ENCODE data around the gene OAF. TPM values are rescaled to one million over a fixed set of nuclear protein-coding genes. Genes with fewer than 3 reads are reported as not detected.
A peak's percentile ranks its signal among the peaks of the same experiment; 100 is the strongest.

The OAF gene
- total RNA-seq, 2 donors from 2014 or later = 142 to 152 TPM

DNA sequence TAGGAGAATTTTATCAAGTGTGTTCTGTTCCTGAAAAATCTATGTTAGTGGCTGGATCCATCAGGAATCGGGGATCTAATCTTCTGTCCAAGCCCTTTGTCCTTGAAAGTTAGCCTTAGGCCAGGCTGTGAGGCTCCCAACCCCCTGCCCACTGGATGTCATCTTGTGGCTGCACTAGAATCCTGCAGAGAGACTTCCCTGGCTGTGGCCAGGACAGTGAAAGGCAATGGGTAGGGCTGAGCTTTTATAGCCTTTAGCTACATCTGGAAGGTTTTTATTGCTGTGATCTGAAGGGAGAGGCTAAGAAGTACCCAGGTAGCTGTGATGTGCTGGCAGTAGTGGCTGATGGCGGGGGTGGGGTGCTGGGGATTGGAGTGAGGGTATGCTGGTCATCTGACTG lies 2.1 kb downstream of the OAF start:
- H3K36me3 ChIP-seq = no peaks in the 10 kb centered on the region
- H3K9ac ChIP-seq (ENCODE audit: low read depth in 2 of 2, low read length in 2 of 2) = peak overlapping the region; percentile 61 to 97
- intact Hi-C loops (cut with DNase I) = no loop called here
- peak overlapping the region; percentile 79 for H3K27ac ChIP-seq
- DNase-seq = peak; percentile 85
- no peaks in the 10 kb centered on the region for H3K27me3 ChIP-seq
- H3K4me3 ChIP-seq = peak overlapping the region; percentile 75
- TF ChIP-seq CTCF (IDR thresholded peaks at IDR 0.05) = no peak
- H3K9me3 ChIP-seq = no peaks in the 10 kb centered on the region
- peaks cover 16% of the 10 kb centered on the region for H3K4me1 ChIP-seq

GRCh38 chr11:120214581-120214980 lies 3.7 kb downstream of the OAF start:
- intact Hi-C loops (cut with DNase I) = no loop called here
- Histone ChIP-seq H3K27ac (no peak overlapping the region), H3K4me1 (peaks cover 10% of the 10 kb centered on the region), H3K4me3 (no peak overlapping the region), H3K27me3 (no peaks in the 10 kb centered on the region), H3K9me3 (no peaks in the 10 kb centered on the region), H3K36me3 (no peaks in the 10 kb centered on the region), H3K9ac (ENCODE audit: low read depth in 2 of 2, low read length in 2 of 2) (no peak overlapping the region)
- DNase-seq = no peak
- TF ChIP-seq CTCF (IDR thresholded peaks at IDR 0.05) = no peak

DNA sequence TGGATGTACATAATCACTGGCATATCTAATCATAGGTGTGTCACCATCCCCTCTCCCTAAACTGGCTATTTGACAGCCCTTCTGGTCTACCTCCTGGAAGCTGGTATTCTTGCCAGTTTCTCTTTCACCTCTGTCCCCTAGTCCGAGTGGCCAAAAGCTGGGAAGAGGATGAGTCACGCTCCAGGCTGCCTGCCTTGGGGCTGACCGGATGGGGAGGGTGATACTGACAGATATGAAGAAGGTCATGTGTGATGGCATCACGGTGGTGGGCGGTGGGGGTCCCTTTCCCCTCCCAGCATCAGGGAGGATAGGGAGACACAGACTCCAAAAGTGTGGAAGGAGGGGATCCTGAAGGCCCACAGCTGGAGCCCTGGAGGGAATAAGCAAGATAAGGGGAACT lies 4.8 kb downstream of the OAF start:
- Histone ChIP-seq H3K27me3 (no peaks in the 10 kb centered on the region), H3K4me1 (peaks cover 5% of the 10 kb centered on the region), H3K4me3 (no peak overlapping the region), H3K27ac (no peak overlapping the region), H3K9ac (ENCODE audit: low read depth in 2 of 2, low read length in 2 of 2) (no peak overlapping the region), H3K36me3 (no peaks in the 10 kb centered on the region), H3K9me3 (no peaks in the 10 kb centered on the region)
- no peak for TF ChIP-seq CTCF (IDR thresholded peaks at IDR 0.05)
- intact Hi-C loops (cut with DNase I) = no loop called here
- DNase-seq = no peak

- Histone ChIP-seq H3K36me3 (no peaks in the 10 kb centered on the region), H3K27ac (no peak overlapping the region), H3K9me3 (no peaks in the 10 kb centered on the region), H3K27me3 (no peaks in the 10 kb centered on the region), H3K4me1 (peaks cover 5% of the 10 kb centered on the region), H3K4me3 (no peak overlapping the region), H3K9ac (ENCODE audit: low read depth in 2 of 2, low read length in 2 of 2) (peak overlapping the region in 1 of 2 donors; percentile 55)
- intact Hi-C loops (cut with DNase I) = no loop called here
- no peak for DNase-seq
- TF ChIP-seq CTCF (IDR thresholded peaks at IDR 0.05) = no peak
Observed at GRCh38 chr11:120216426-120217102, 5.7 kb downstream of the OAF start.

DNA sequence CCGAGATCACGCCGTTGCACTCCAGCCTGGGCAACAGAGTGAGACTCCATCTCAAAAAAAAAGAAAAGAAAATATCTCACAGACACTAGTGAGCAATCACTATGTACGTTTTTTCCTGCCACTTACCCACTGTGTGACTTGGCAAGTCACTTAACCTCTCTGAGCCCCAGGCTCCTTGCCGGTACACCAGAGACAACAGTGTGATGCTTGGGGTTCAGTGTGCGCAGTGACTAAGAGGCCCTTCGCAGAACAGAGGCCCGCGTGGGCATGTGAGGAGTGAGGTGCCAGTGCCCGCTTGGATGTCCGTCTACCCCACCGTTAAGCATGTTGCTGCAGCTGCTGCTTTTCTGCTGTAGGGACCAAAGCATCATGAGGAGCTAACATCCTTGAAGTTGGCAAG lies 6.7 kb downstream of the OAF start:
- Histone ChIP-seq H3K27ac (peak overlapping the region; percentile 44), H3K9me3 (no peaks in the 10 kb centered on the region), H3K27me3 (no peaks in the 10 kb centered on the region), H3K9ac (ENCODE audit: low read depth in 2 of 2, low read length in 2 of 2) (peak overlapping the region; percentile 7 to 27), H3K4me3 (no peak overlapping the region), H3K36me3 (no peaks in the 10 kb centered on the region), H3K4me1 (peaks cover 5% of the 10 kb centered on the region)
- DNase-seq = no peak
- intact Hi-C loops (cut with DNase I) = no loop called here
- no peak for TF ChIP-seq CTCF (IDR thresholded peaks at IDR 0.05)
